Measurements from ENCODE around the gene UBA52. TPM values are rescaled to one million over a fixed set of nuclear protein-coding genes. Genes with fewer than 3 reads are reported as not detected.

The UBA52 gene
- total and polyA plus RNA-seq, 2 of the 13 experiments (the other 11 are each of a cell fraction or from before 2014, with no cell fraction given): 959 to 1,782 TPM

DNA sequence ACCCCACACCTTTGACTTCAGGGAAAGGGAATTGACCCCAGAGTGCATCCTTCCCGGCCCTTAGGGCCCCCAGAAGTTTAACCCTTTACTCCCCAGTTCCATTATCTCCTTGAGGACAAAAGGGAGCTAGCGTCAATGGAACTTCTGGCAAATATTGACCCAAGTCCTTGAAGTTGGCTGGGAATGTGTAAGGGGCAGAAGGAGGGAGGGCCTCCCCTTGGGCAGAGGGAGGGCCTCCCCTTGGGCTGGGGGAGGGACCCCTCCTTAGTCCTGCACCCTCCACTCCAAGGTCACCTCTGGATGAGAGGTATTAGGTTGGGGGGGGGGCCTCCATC, 38.0 kb downstream of the UBA52 start:
- Histone ChIP-seq H3K27me3 (ENCODE audit: control insufficient read depth in 1 of 2, insufficient read depth in 2 of 2, low read length in 2 of 2) (peaks cover 0 to 7% of the 10 kb centered on the region in 2 experiments; a peak in 2 of 5 replicates), H2AFZ (ENCODE audit: low read length) (no peak overlapping the region), H3K9ac (ENCODE audit: insufficient read depth, low read depth, low read length) (peak overlapping the region; percentile 61), H3K4me1 (ENCODE audit: insufficient read depth, low read length) (peaks cover 61% of the 10 kb centered on the region), H3K9me3 (ENCODE audit: low read length) (no peaks in the 10 kb centered on the region), H3K4me3 (replicated peaks in 1 of 3; ENCODE audit: insufficient read depth in 1 of 3, low read depth in 2 of 3, low read length in 3 of 3) (peak overlapping the region in 2 of 3 experiments; percentile 19 to 75; a peak in 3 of 6 replicates), H3K79me2 (ENCODE audit: insufficient read depth, low read length) (peaks cover 12% of the 10 kb centered on the region), H3K27ac (ENCODE audit: extremely low read length, insufficient read depth, low read length) (peak overlapping the region; percentile 84), H4K20me1 (ENCODE audit: insufficient read depth, low read length) (peaks cover 9% of the 10 kb centered on the region; the same call in 1 of the 2 replicates), H3K4me2 (ENCODE audit: low read depth, low read length) (peak overlapping the region; percentile 100), H3K36me3 (replicated peaks in 1 of 2; ENCODE audit: control insufficient read depth in 1 of 2, insufficient read depth in 2 of 2, low read length in 2 of 2) (no peaks in the 10 kb centered on the region)
- FAIRE-seq (peak; percentile 42), ATAC-seq (no peak), DNase-seq (ENCODE audit: low spot score) (no peak)
- no TSS peak for BruUV-seq (replicated peaks)
- CTCF ChIA-PET (ENCODE audit: low intra/inter-chr PET ratio, low total read pairs): no interaction called here
- POLR2A ChIA-PET: interaction anchor here (0.9 to 1.7 kb wide), 2 partner anchors 21 to 38 kb away, joined by 5 to 14 read pairs; partner anchors contain the start of genes REX1BD and UBA52
- 4% methylated on average over 2 of the region's 2 CpGs for WGBS (ENCODE audit: low lambda C conversion rate)
- intact Hi-C loops (cut with micrococcal nuclease; ENCODE audit: unreplicated experiment): no loop called here
- in situ Hi-C loops (cut with HindIII; ENCODE audit: extremely low pct_ligation_motif_present, low pct_unique_long_range_greater_than_20kb): no loop called here
- TF ChIP-seq FOXO1 (CRISPR knock-in tag; IDR thresholded peaks at IDR 0.05) (no peak), GATAD2A (CRISPR knock-in tag; IDR thresholded peaks at IDR 0.05) (peak; percentile 45; the same call in 1 of the 2 replicates), SIN3B (IDR thresholded peaks at IDR 0.05; ENCODE audit: low read length) (no peak), RARA (CRISPR knock-in tag; IDR thresholded peaks at IDR 0.05) (peak; percentile 56), ZNF512 (CRISPR knock-in tag; IDR thresholded peaks at IDR 0.05) (no peak), MYPOP (CRISPR knock-in tag; IDR thresholded peaks at IDR 0.05) (no peak), ATF1 (CRISPR knock-in tag; IDR thresholded peaks at IDR 0.05) (no peak), NR2F1 (CRISPR knock-in tag; IDR thresholded peaks at IDR 0.05) (0 out of 4 replicates have a peak, but pooled peaks of 1 of the 2 experiments have one; percentile 40), ZNF652 (CRISPR knock-in tag; IDR thresholded peaks at IDR 0.05; ENCODE audit: borderline replicate concordance, low read depth) (peak; percentile 93), ZNF776 (CRISPR knock-in tag; IDR thresholded peaks at IDR 0.05) (no peak), FOXA1 (IDR thresholded peaks at IDR 0.05) (no peak), FOXA1 (CRISPR knock-in tag; IDR thresholded peaks at IDR 0.05) (peak; percentile 29; the same call in 1 of the 2 replicates), CREM (IDR thresholded peaks at IDR 0.05) (peak; percentile 48; the same call in 1 of the 2 replicates), CREM (CRISPR knock-in tag; IDR thresholded peaks at IDR 0.05) (no peak), NCOR1 (IDR thresholded peaks at IDR 0.05; ENCODE audit: borderline replicate concordance, low read length) (peak; percentile 41), HNF4G (IDR thresholded peaks at IDR 0.05; ENCODE audit: borderline replicate concordance, low read depth, low read length) (peak; percentile 74; the same call in 1 of the 2 replicates), HNF4G (CRISPR knock-in tag; IDR thresholded peaks at IDR 0.05; ENCODE audit: borderline replicate concordance, low read depth) (no peak), SOX13 (IDR thresholded peaks at IDR 0.05) (no peak), SOX13 (CRISPR knock-in tag; conservative IDR thresholded peaks at IDR 0.05 in 1 of 2, IDR thresholded peaks at IDR 0.05 in 1 of 2) (peak in 1 of 2 experiments; percentile 57; a peak in 2 of 4 replicates), HNF4A (CRISPR knock-in tag; IDR thresholded peaks at IDR 0.05) (peak; percentile 68), ZNF350 (CRISPR knock-in tag; IDR thresholded peaks at IDR 0.05; ENCODE audit: borderline replicate concordance, low read depth) (no peak), EP300 (IDR thresholded peaks at IDR 0.05; ENCODE audit: low read depth in 2 of 2, low read length in 2 of 2) (peak in 1 of 2 experiments; percentile 68; a peak in 1 of 4 replicates), EP300 (CRISPR knock-in tag; IDR thresholded peaks at IDR 0.05; ENCODE audit: borderline replicate concordance) (no peak), TCF7 (IDR thresholded peaks at IDR 0.05; ENCODE audit: low read depth) (0 out of 2 replicates have a peak, but pooled peaks have one; percentile 30)
- TF ChIP-seq, protein P1, sequence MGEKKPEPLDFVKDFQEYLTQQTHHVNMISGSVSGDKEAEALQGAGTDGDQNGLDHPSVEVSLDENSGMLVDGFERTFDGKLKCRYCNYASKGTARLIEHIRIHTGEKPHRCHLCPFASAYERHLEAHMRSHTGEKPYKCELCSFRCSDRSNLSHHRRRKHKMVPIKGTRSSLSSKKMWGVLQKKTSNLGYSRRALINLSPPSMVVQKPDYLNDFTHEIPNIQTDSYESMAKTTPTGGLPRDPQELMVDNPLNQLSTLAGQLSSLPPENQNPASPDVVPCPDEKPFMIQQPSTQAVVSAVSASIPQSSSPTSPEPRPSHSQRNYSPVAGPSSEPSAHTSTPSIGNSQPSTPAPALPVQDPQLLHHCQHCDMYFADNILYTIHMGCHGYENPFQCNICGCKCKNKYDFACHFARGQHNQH (CRISPR knock-in tag; IDR thresholded peaks at IDR 0.05): no peak
